SU-DHL-6 (cell line): Measurements from ENCODE around the gene CHIC2.
A peak's percentile ranks its signal among the peaks of the same experiment; 100 is the strongest.

Experiments
- H2AFZ ChIP-seq: fragments of 200-600 bp; sonication (generic); 2 replicates; pipeline ENCODE4 v1.6.1; 2014; ENCODE audit warnings: low read depth, mild to moderate bottlenecking, moderate library complexity, mixed read lengths, antibody characterized with exemption, low read length; ENCODE audit not compliant: severe bottlenecking
- H3F3A ChIP-seq: fragments of 200-600 bp; shearing (Covaris generic); 2 replicates; pipeline ENCODE4 v1.6.0; 2016; ENCODE audit warnings: antibody characterized with exemption, mild to moderate bottlenecking; ENCODE audit not compliant: insufficient read depth
- H3K27ac ChIP-seq: fragments of 200-600 bp; sonication (generic); 2 replicates; pipeline ENCODE4 v1.5.1; 2016; ENCODE audit warnings: low read depth, mild to moderate bottlenecking, low read length, moderate library complexity, mixed read lengths
- H3K27me3 ChIP-seq: fragments of 200-600 bp; sonication (generic), shearing (Covaris generic); 2 replicates; pipeline ENCODE4 v1.6.0; 2014; ENCODE audit warnings: mild to moderate bottlenecking, low read length
- H3K36me3 ChIP-seq: fragments of 200-600 bp; sonication (generic); 2 replicates; pipeline ENCODE4 v1.6.1; 2014; ENCODE audit warnings: mild to moderate bottlenecking, low read length, mixed read lengths
- H3K4me2 ChIP-seq: fragments of 300-600, 200-600 bp; shearing (Covaris generic), sonication (generic); 2 replicates; pipeline ENCODE4 v1.6.0; 2014; ENCODE audit warnings: low read length, low read depth, mild to moderate bottlenecking; ENCODE audit not compliant: poor library complexity, severe bottlenecking
- H3K4me3 ChIP-seq: fragments of 200-600 bp; sonication (generic); 2 replicates; pipeline ENCODE4 v1.5.1; 2014; ENCODE audit warnings: antibody characterized with exemption, low read length, mild to moderate bottlenecking, mixed read lengths; ENCODE audit not compliant: insufficient read depth, poor library complexity, severe bottlenecking
- H3K79me2 ChIP-seq: fragments of 200-600 bp; sonication (generic); 2 replicates; pipeline ENCODE4 v1.6.1; 2014; ENCODE audit warnings: mild to moderate bottlenecking, low read length, moderate library complexity; ENCODE audit not compliant: insufficient read depth
- H3K9ac ChIP-seq: fragments of 200-600 bp; sonication (generic); 2 replicates; pipeline ENCODE4 v1.7.0; 2014; ENCODE audit warnings: mild to moderate bottlenecking, low read length
- H3K9me2 ChIP-seq: fragments of 200-600 bp; sonication (generic); replicated peaks from 2 replicates; pipeline ENCODE4 v1.6.1; 2014; ENCODE audit warnings: low read length; ENCODE audit not compliant: insufficient read depth
- H3K9me3 ChIP-seq: fragments of 200-600 bp; sonication (generic); 2 replicates; pipeline ENCODE4 v1.6.1; 2014; ENCODE audit warnings: low read length, mixed read lengths; ENCODE audit not compliant: insufficient read depth
- H4K20me1 ChIP-seq: fragments of 200-600 bp; sonication (generic); 2 replicates; pipeline ENCODE4 v1.6.1; 2014; ENCODE audit warnings: low read depth, mild to moderate bottlenecking, antibody characterized with exemption, low read length, moderate library complexity, mixed read lengths
- CTCF ChIP-seq: fragments of 200-600 bp; sonication (generic); IDR thresholded peaks from one replicate; pipeline ENCODE4 v1.5.1; 2017; ENCODE audit warnings: antibody characterized with exemption, mild to moderate bottlenecking, low read length, moderate library complexity; ENCODE audit not compliant: insufficient read depth, poor library complexity, severe bottlenecking
- EZH2phosphoT487 ChIP-seq: fragments of 200-600 bp; sonication (generic), shearing (Covaris generic); conservative IDR thresholded peaks from 2 replicates; pipeline ENCODE4 v1.6.1; 2018; ENCODE audit warnings: mild to moderate bottlenecking, antibody characterized with exemption, low read length, moderate library complexity, mixed read lengths

CHIC2 gene

GRCh38 chr4:54099748-54100574 is 35.6 kb upstream of the CHIC2 start, which contains the start of gene GSX2:
GSX2 (plus strand) TSS chr4:54100163; CDS start chr4:54100345, 182 bp downstream.
- Histone ChIP-seq H3K27me3 (no peaks in the 10 kb centered on the region), H3K4me3 (no peak within 1 kb of the TSS), H3K9me2 (no peaks in the 10 kb centered on the region), H3K4me2 (peak within 1 kb of the TSS; percentile 45), H3K9ac (peak within 1 kb of the TSS; percentile 18; the same call in 1 of the 2 replicates), H3K36me3 (no peaks in the 10 kb centered on the region), H2AFZ (no peak within 1 kb of the TSS), H3K27ac (no peak within 1 kb of the TSS), H3F3A (no peaks in the 10 kb centered on the region), H3K9me3 (no peaks in the 10 kb centered on the region), H4K20me1 (no peaks in the 10 kb centered on the region), H3K79me2 (no peaks in the 10 kb centered on the region)
- no peak for TF ChIP-seq EZH2phosphoT487
- no peak for TF ChIP-seq CTCF

GRCh38 chr4:54099287-54099747 is 34.9 kb upstream of the CHIC2 start:
- no peaks in the 10 kb centered on the region for H3K36me3 ChIP-seq
- no peak overlapping the region for H3K27ac ChIP-seq
- H4K20me1 ChIP-seq = no peaks in the 10 kb centered on the region
- no peaks in the 10 kb centered on the region for H3K27me3 ChIP-seq
- no peaks in the 10 kb centered on the region for H3K79me2 ChIP-seq
- H2AFZ ChIP-seq = no peak overlapping the region
- H3K4me2 ChIP-seq = no peak overlapping the region
- no peaks in the 10 kb centered on the region for H3F3A ChIP-seq
- H3K9ac ChIP-seq = no peak overlapping the region
- no peaks in the 10 kb centered on the region for H3K9me2 ChIP-seq
- H3K4me3 ChIP-seq = no peak overlapping the region
- no peak for TF ChIP-seq EZH2phosphoT487
- no peak for TF ChIP-seq CTCF
- H3K9me3 ChIP-seq = no peaks in the 10 kb centered on the region

- no peak overlapping the region for H3K4me2 ChIP-seq
- TF ChIP-seq EZH2phosphoT487 = no peak
- no peak for TF ChIP-seq CTCF
- H3K9ac ChIP-seq = no peak overlapping the region
- H3K27ac ChIP-seq = no peak overlapping the region
- H3F3A ChIP-seq = no peaks in the 10 kb centered on the region
- H3K4me3 ChIP-seq = no peak overlapping the region
- no peaks in the 10 kb centered on the region for H4K20me1 ChIP-seq
- H3K36me3 ChIP-seq = no peaks in the 10 kb centered on the region
- H3K79me2 ChIP-seq = no peaks in the 10 kb centered on the region
- no peak overlapping the region for H2AFZ ChIP-seq
- no peaks in the 10 kb centered on the region for H3K27me3 ChIP-seq
- no peaks in the 10 kb centered on the region for H3K9me3 ChIP-seq
- no peaks in the 10 kb centered on the region for H3K9me2 ChIP-seq
These were observed 34.0 kb upstream of the CHIC2 start for GRCh38 chr4:54098375-54098774.
